ENCODE data around the gene MEIOC.
"Not testable (repeated sequence)": the region's sequence is repeated elsewhere in the genome, so short reads cannot be mapped to it uniquely, and the experiment has no call there.

MEIOC gene

GRCh38 chr17:44655983-44656710 lies at the start of gene MEIOC:
Gene MEIOC (plus strand): TSS chr17:44656468. CDS start chr17:44656614, 146 bp downstream.
- no peak for DNase-seq

GRCh38 chr17:44606658-44607057 lies 49.6 kb upstream of the MEIOC start:
- DNase-seq = no peak

- no peak for DNase-seq
Observed at GRCh38 chr17:44607836-44608690, 48.2 kb upstream of the MEIOC start.

- DNase-seq = peak; percentile 68
Observed at GRCh38 chr17:44608727-44609435, 47.4 kb upstream of the MEIOC start.

- peak; percentile 75 for DNase-seq
Observed at GRCh38 chr17:44610331-44610730, 45.9 kb upstream of the MEIOC start.

- DNase-seq = no peak
Observed at GRCh38 chr17:44610871-44611270, 45.4 kb upstream of the MEIOC start.

- no peak for DNase-seq
Observed at GRCh38 chr17:44614862-44615261, 41.4 kb upstream of the MEIOC start.

- DNase-seq = not testable (repeated sequence)
Observed at GRCh38 chr17:44618652-44619051, 37.6 kb upstream of the MEIOC start.

- no peak for DNase-seq
Observed at GRCh38 chr17:44623070-44623725, 33.1 kb upstream of the MEIOC start.

GRCh38 chr17:44627513-44628242 lies 28.6 kb upstream of the MEIOC start:
- DNase-seq = no peak

- peak; percentile 88 for DNase-seq
Observed at GRCh38 chr17:44628243-44629188, 27.8 kb upstream of the MEIOC start.

- DNase-seq = no peak
Observed at GRCh38 chr17:44629314-44629713, 27.0 kb upstream of the MEIOC start.

GRCh38 chr17:44630703-44631102 lies 25.6 kb upstream of the MEIOC start:
- no peak for DNase-seq

- DNase-seq = no peak
Observed at GRCh38 chr17:44633998-44634397, 22.3 kb upstream of the MEIOC start.

- DNase-seq = not testable (repeated sequence)
Observed at GRCh38 chr17:44634401-44634800, 21.9 kb upstream of the MEIOC start.

GRCh38 chr17:44636562-44636961 lies 19.7 kb upstream of the MEIOC start:
- DNase-seq = peak; percentile 6

GRCh38 chr17:44637066-44637465 lies 19.2 kb upstream of the MEIOC start:
- DNase-seq = no peak

- no peak for DNase-seq
Observed at GRCh38 chr17:44642834-44643233, 13.4 kb upstream of the MEIOC start.

- DNase-seq = no peak
Observed at GRCh38 chr17:44645341-44645740, 10.9 kb upstream of the MEIOC start.

- DNase-seq = no peak
Observed at GRCh38 chr17:44646280-44646679, 10.0 kb upstream of the MEIOC start.

- DNase-seq = no peak
Observed at GRCh38 chr17:44647736-44648135, 8.5 kb upstream of the MEIOC start.
